Activated T-helper 1 cell treated with anti-CD3 and anti-CD28 coated beads, Interleukin-12 subunit alpha, Interleukin-12 subunit beta, Interleukin-2, Interleukin-4 antibody, amounts not matched to agents 30 ng/mL and 10 ng/mL and 1 ng/mL, durations not matched to agents 14 hours and 24 hours and 36 hours (primary cell): Measurements from ENCODE around the gene BCL11A. TPM values are rescaled to one million over a fixed set of nuclear protein-coding genes. Genes with fewer than 3 reads are reported as not detected.
A peak's percentile ranks its signal among the peaks of the same experiment; 100 is the strongest.

Experiments
- DNase-seq: peaks from one replicate; pipeline ENCODE4 v3.0.0; 2021; ENCODE audit warnings: low spot score
- H3K27ac Mint-ChIP-seq: one replicate; pipeline ENCODE4 v1.8.0; 2021; ENCODE audit warnings: mild to moderate bottlenecking, mixed read lengths
- H3K27me3 Mint-ChIP-seq: one replicate; pipeline ENCODE4 v1.8.0; 2022; ENCODE audit warnings: mild to moderate bottlenecking, moderate library complexity, mixed read lengths; ENCODE audit not compliant: insufficient read depth
- H3K36me3 Mint-ChIP-seq: one replicate; pipeline ENCODE4 v1.8.0; 2021; ENCODE audit warnings: low read depth, mixed read lengths
- H3K4me1 Mint-ChIP-seq: one replicate; pipeline ENCODE4 v1.8.0; 2021; ENCODE audit warnings: low read depth, mixed read lengths
- H3K4me3 Mint-ChIP-seq: one replicate; pipeline ENCODE4 v1.8.0; 2021; ENCODE audit warnings: mild to moderate bottlenecking, moderate library complexity, mixed read lengths
- H3K9me3 Mint-ChIP-seq: one replicate; pipeline ENCODE4 v1.8.0; 2021; ENCODE audit warnings: mixed read lengths
- intact Hi-C: fragments of 100-400 bp; cut with micrococcal nuclease; formaldehyde crosslinking; loops from one replicate; pipeline ENCODE4 v1.15.1; 2024
- total RNA-seq: library from RNA; stranded (reverse); gene quantifications from 2 replicates; pipeline ENCODE4 v1.2.3, GENCODE V29; 2022

BCL11A gene
- total RNA-seq, 1 donor from 2014 or later = not detected

- Mint-ChIP-seq H3K4me3 (no peak overlapping the region), H3K27me3 (no peaks in the 10 kb centered on the region), H3K27ac (no peak overlapping the region), H3K36me3 (no peaks in the 10 kb centered on the region), H3K4me1 (no peaks in the 10 kb centered on the region), H3K9me3 (no peaks in the 10 kb centered on the region)
- intact Hi-C loops = no loop called here
- no peak for DNase-seq
Measured at GRCh38 chr2:60475123-60475830, 78.2 kb downstream of the BCL11A start.

GRCh38 chr2:60474301-60474700 lies 79.2 kb downstream of the BCL11A start:
- intact Hi-C loops = no loop called here
- no peak for DNase-seq
- Mint-ChIP-seq H3K27me3 (no peaks in the 10 kb centered on the region), H3K4me1 (no peaks in the 10 kb centered on the region), H3K36me3 (no peaks in the 10 kb centered on the region), H3K27ac (no peak overlapping the region), H3K9me3 (no peaks in the 10 kb centered on the region), H3K4me3 (no peak overlapping the region)

GRCh38 chr2:60473546-60473945 lies 79.9 kb downstream of the BCL11A start:
- intact Hi-C loops = no loop called here
- no peak for DNase-seq
- no peaks in the 10 kb centered on the region for H3K36me3 Mint-ChIP-seq
- H3K27me3 Mint-ChIP-seq = no peaks in the 10 kb centered on the region
- H3K9me3 Mint-ChIP-seq = no peaks in the 10 kb centered on the region
- no peak overlapping the region for H3K4me3 Mint-ChIP-seq
- no peak overlapping the region for H3K27ac Mint-ChIP-seq
- H3K4me1 Mint-ChIP-seq = no peaks in the 10 kb centered on the region

GRCh38 chr2:60472663-60473289 lies 80.7 kb downstream of the BCL11A start:
- no peaks in the 10 kb centered on the region for H3K27me3 Mint-ChIP-seq
- intact Hi-C loops = no loop called here
- H3K4me3 Mint-ChIP-seq = no peak overlapping the region
- no peak for DNase-seq
- H3K9me3 Mint-ChIP-seq = no peaks in the 10 kb centered on the region
- H3K36me3 Mint-ChIP-seq = no peaks in the 10 kb centered on the region
- no peak overlapping the region for H3K27ac Mint-ChIP-seq
- H3K4me1 Mint-ChIP-seq = no peaks in the 10 kb centered on the region

- no peaks in the 10 kb centered on the region for H3K9me3 Mint-ChIP-seq
- intact Hi-C loops = no loop called here
- H3K36me3 Mint-ChIP-seq = no peaks in the 10 kb centered on the region
- H3K4me3 Mint-ChIP-seq = no peak overlapping the region
- H3K4me1 Mint-ChIP-seq = no peaks in the 10 kb centered on the region
- no peaks in the 10 kb centered on the region for H3K27me3 Mint-ChIP-seq
- DNase-seq = no peak
- no peak overlapping the region for H3K27ac Mint-ChIP-seq
Measured at GRCh38 chr2:60472041-60472440, 81.4 kb downstream of the BCL11A start.

- no peaks in the 10 kb centered on the region for H3K4me1 Mint-ChIP-seq
- H3K9me3 Mint-ChIP-seq = no peaks in the 10 kb centered on the region
- H3K27ac Mint-ChIP-seq = no peak overlapping the region
- no peak overlapping the region for H3K4me3 Mint-ChIP-seq
- no peak for DNase-seq
- no peaks in the 10 kb centered on the region for H3K36me3 Mint-ChIP-seq
- intact Hi-C loops = no loop called here
- H3K27me3 Mint-ChIP-seq = no peaks in the 10 kb centered on the region
Measured at GRCh38 chr2:60470340-60470739, 83.1 kb downstream of the BCL11A start.

GRCh38 chr2:60469536-60470317 lies 83.7 kb downstream of the BCL11A start:
- Mint-ChIP-seq H3K36me3 (no peaks in the 10 kb centered on the region), H3K27ac (no peak overlapping the region), H3K9me3 (no peaks in the 10 kb centered on the region), H3K4me3 (no peak overlapping the region), H3K4me1 (no peaks in the 10 kb centered on the region), H3K27me3 (no peaks in the 10 kb centered on the region)
- no peak for DNase-seq
- intact Hi-C loops = no loop called here

GRCh38 chr2:60468382-60469085 lies 84.9 kb downstream of the BCL11A start:
- Mint-ChIP-seq H3K27me3 (no peaks in the 10 kb centered on the region), H3K36me3 (no peaks in the 10 kb centered on the region), H3K4me3 (no peak overlapping the region), H3K4me1 (no peaks in the 10 kb centered on the region), H3K9me3 (no peaks in the 10 kb centered on the region), H3K27ac (no peak overlapping the region)
- intact Hi-C loops = no loop called here
- DNase-seq = no peak

GRCh38 chr2:60466161-60466702 lies 87.2 kb downstream of the BCL11A start:
- intact Hi-C loops = no loop called here
- no peak overlapping the region for H3K27ac Mint-ChIP-seq
- H3K4me1 Mint-ChIP-seq = no peaks in the 10 kb centered on the region
- DNase-seq = no peak
- no peak overlapping the region for H3K4me3 Mint-ChIP-seq
- H3K9me3 Mint-ChIP-seq = no peaks in the 10 kb centered on the region
- no peaks in the 10 kb centered on the region for H3K36me3 Mint-ChIP-seq
- no peaks in the 10 kb centered on the region for H3K27me3 Mint-ChIP-seq

- no peak for DNase-seq
- Mint-ChIP-seq H3K27me3 (no peaks in the 10 kb centered on the region), H3K4me1 (no peaks in the 10 kb centered on the region), H3K4me3 (no peak overlapping the region), H3K9me3 (no peaks in the 10 kb centered on the region), H3K27ac (no peak overlapping the region), H3K36me3 (no peaks in the 10 kb centered on the region)
- intact Hi-C loops = no loop called here
Measured at GRCh38 chr2:60465736-60466135, 87.7 kb downstream of the BCL11A start.

- no peaks in the 10 kb centered on the region for H3K9me3 Mint-ChIP-seq
- H3K4me3 Mint-ChIP-seq = no peak overlapping the region
- H3K4me1 Mint-ChIP-seq = no peaks in the 10 kb centered on the region
- peaks cover 2% of the 10 kb centered on the region for H3K27me3 Mint-ChIP-seq
- intact Hi-C loops = no loop called here
- H3K36me3 Mint-ChIP-seq = no peaks in the 10 kb centered on the region
- no peak for DNase-seq
- no peak overlapping the region for H3K27ac Mint-ChIP-seq
Measured at GRCh38 chr2:60463249-60463648, 90.2 kb downstream of the BCL11A start.

- intact Hi-C loops = no loop called here
Measured at GRCh38 chr2:60461421-60462108, 91.9 kb downstream of the BCL11A start.

More at GRCh38 chr2:60461421-60462108, 91.9 kb downstream of the BCL11A start:
- H3K4me3 Mint-ChIP-seq = no peak overlapping the region
- H3K36me3 Mint-ChIP-seq = no peaks in the 10 kb centered on the region
- DNase-seq = no peak
- no peaks in the 10 kb centered on the region for H3K4me1 Mint-ChIP-seq
- H3K9me3 Mint-ChIP-seq = no peaks in the 10 kb centered on the region
- H3K27ac Mint-ChIP-seq = peak overlapping the region; percentile 70
- H3K27me3 Mint-ChIP-seq = peaks cover 2% of the 10 kb centered on the region
